PC-3 (cell line): ENCODE measurements around the gene ADGRL3. TPM values are rescaled to one million over a fixed set of nuclear protein-coding genes. Genes with fewer than 3 reads are reported as not detected.

Experiments used
- ATAC-seq: fragments of 200-7000 bp; cut with Tn5 transposase; 2 replicates; pipeline ENCODE4 v1.9.1; 2020; ENCODE audit warnings: mild to moderate bottlenecking, moderate library complexity
- BruUV-seq: library from RNA; stranded (reverse); fragments of 400-500 nt; replicated peaks from 2 replicates; lab custom pipeline; 2021; lab: Mats Ljungman, UMichigan
- CTCF ChIA-PET: fragments of 300-600 bp; sonication (Branson Sonifier 250); formaldehyde crosslinking; loops from one replicate; lab custom pipeline; 2022; ENCODE audit warnings: antibody characterized with exemption; lab: Charles Lee
- POLR2A ChIA-PET: fragments of 300-600 bp; sonication (Branson Sonifier 250); formaldehyde crosslinking; loops from one replicate; lab custom pipeline; 2022; ENCODE audit warnings: antibody characterized with exemption; ENCODE audit not compliant: unreplicated experiment; lab: Charles Lee
- DNase-seq: peaks from one replicate; pipeline ENCODE4 v3.0.0-alpha.2; 2015
- H2AFZ ChIP-seq: fragments of 300-600 bp; sonication (generic); 2 replicates; pipeline ENCODE4 v1.6.0; 2016; ENCODE audit warnings: antibody characterized with exemption, low read length
- H3F3A ChIP-seq: fragments of 300-600 bp; sonication (generic); one replicate; pipeline ENCODE4 v1.6.0; 2017; ENCODE audit warnings: antibody characterized with exemption, low read length, control low read depth, mild to moderate bottlenecking; ENCODE audit not compliant: unreplicated experiment
- H3K27ac ChIP-seq: fragments of 300-600 bp; sonication (generic); 2 replicates; pipeline ENCODE4 v1.5.1; 2016; ENCODE audit warnings: mild to moderate bottlenecking, low read length
- H3K27me3 ChIP-seq: fragments of 300-600 bp; sonication (generic); 2 replicates; pipeline ENCODE4 v1.6.1; 2016; ENCODE audit warnings: low read length, mixed read lengths
- H3K36me3 ChIP-seq: fragments of 300-600 bp; sonication (generic); 2 replicates; pipeline ENCODE4 v1.6.1; 2016; ENCODE audit warnings: low read depth, mixed run types, low read length, mixed read lengths
- H3K4me1 ChIP-seq: fragments of 300-600 bp; sonication (generic); 2 replicates; pipeline ENCODE4 v1.5.1; 2016; ENCODE audit warnings: low read length; ENCODE audit not compliant: insufficient read depth
- H3K4me2 ChIP-seq: fragments of 300-600 bp; sonication (generic); 2 replicates; pipeline ENCODE4 v1.6.0; 2016; ENCODE audit warnings: low read length
- H3K4me3 ChIP-seq: fragments of 300-600 bp; sonication (generic); 2 replicates; pipeline ENCODE4 v1.5.1; 2016; ENCODE audit warnings: mild to moderate bottlenecking, low read length, mixed read lengths
- H3K79me2 ChIP-seq: fragments of 300-600 bp; sonication (generic); 2 replicates; pipeline ENCODE4 v1.6.1; 2017; ENCODE audit warnings: low read length, mixed read lengths
- H3K9ac ChIP-seq: fragments of 300-600 bp; sonication (generic); 2 replicates; pipeline ENCODE4 v1.6.0; 2016; ENCODE audit warnings: mild to moderate bottlenecking, low read length
- H3K9me2 ChIP-seq: fragments of 300-600 bp; sonication (generic); replicated peaks from 2 replicates; pipeline ENCODE4 v1.6.1; 2016; ENCODE audit warnings: mixed run types, low read length, mixed read lengths
- H3K9me3 ChIP-seq: fragments of 300-600 bp; sonication (generic); 2 replicates; pipeline ENCODE4 v1.6.1; 2016; ENCODE audit warnings: low read length, mixed read lengths
- H4K20me1 ChIP-seq: fragments of 300-600 bp; sonication (generic); 2 replicates; pipeline ENCODE4 v1.6.1; 2016; ENCODE audit warnings: low read length, mixed read lengths
- CTCF ChIP-seq: fragments of 300-600 bp; sonication (generic); conservative IDR thresholded peaks from 2 replicates; pipeline ENCODE4 v1.5.1; 2017; ENCODE audit warnings: antibody characterized with exemption, low read depth, mild to moderate bottlenecking, low read length
- EZH2 ChIP-seq: fragments of 300-600 bp; sonication (generic); IDR thresholded peaks from one replicate; pipeline ENCODE4 v1.6.1; 2017; ENCODE audit warnings: antibody characterized with exemption, mild to moderate bottlenecking, low read length; ENCODE audit not compliant: unreplicated experiment
- EZH2phosphoT487 ChIP-seq: fragments of 300-600 bp; sonication (generic); IDR thresholded peaks from 2 replicates; pipeline ENCODE4 v1.6.1; 2018; ENCODE audit warnings: mild to moderate bottlenecking, antibody characterized with exemption, low read length, borderline replicate concordance
- intact Hi-C: fragments of 100-400 bp; cut with micrococcal nuclease; formaldehyde crosslinking; loops from 2 replicates; pipeline ENCODE4 v1.9.0; 2023
- total RNA-seq: library from RNA; depleted of rRNA; stranded (reverse); fragments of >200 nt; gene quantifications from 2 replicates; pipeline ENCODE4 v1.2.3, GENCODE V29; 2014

ADGRL3 gene
- total RNA-seq, 1 experiment from 2014 or later = 0.66 TPM

GRCh38 chr4:61605984-61606383 is 405.9 kb downstream of the ADGRL3 start:
- no peaks in the 10 kb centered on the region for H3F3A ChIP-seq
- no peak overlapping the region for H3K4me2 ChIP-seq
- no peak overlapping the region for H2AFZ ChIP-seq
- no peak overlapping the region for H3K4me3 ChIP-seq
- H3K9me3 ChIP-seq = no peaks in the 10 kb centered on the region
- no TSS peak for BruUV-seq
- no peak overlapping the region for H3K27ac ChIP-seq
- DNase-seq (no peak), ATAC-seq (no peak)
- H3K9me2 ChIP-seq = no peaks in the 10 kb centered on the region
- ChIA-PET CTCF (no interaction called here), POLR2A (no interaction called here)
- no peaks in the 10 kb centered on the region for H3K79me2 ChIP-seq
- H3K36me3 ChIP-seq = no peaks in the 10 kb centered on the region
- no peaks in the 10 kb centered on the region for H3K27me3 ChIP-seq
- TF ChIP-seq CTCF = no peak
- no peak for TF ChIP-seq EZH2
- TF ChIP-seq EZH2phosphoT487 = no peak
- intact Hi-C loops = no loop called here
- no peak overlapping the region for H3K9ac ChIP-seq
- H4K20me1 ChIP-seq = no peaks in the 10 kb centered on the region
- H3K4me1 ChIP-seq = no peaks in the 10 kb centered on the region

- Histone ChIP-seq H3K36me3 (no peaks in the 10 kb centered on the region), H4K20me1 (no peaks in the 10 kb centered on the region), H3K9ac (no peak overlapping the region), H3K27me3 (no peaks in the 10 kb centered on the region), H3K9me3 (no peaks in the 10 kb centered on the region), H3K9me2 (no peaks in the 10 kb centered on the region), H3F3A (no peaks in the 10 kb centered on the region), H3K79me2 (no peaks in the 10 kb centered on the region), H2AFZ (no peak overlapping the region), H3K4me1 (peaks cover 16% of the 10 kb centered on the region), H3K27ac (no peak overlapping the region), H3K4me3 (no peak overlapping the region), H3K4me2 (peak overlapping the region; percentile 18; the same call in 1 of the 2 replicates)
- intact Hi-C loops = no loop called here
- CTCF ChIA-PET = no interaction called here
- DNase-seq (peak; percentile 61), ATAC-seq (peak; percentile 94)
- no TSS peak for BruUV-seq
- TF ChIP-seq CTCF (no peak), EZH2phosphoT487 (no peak), EZH2 (no peak)
- POLR2A ChIA-PET = no interaction called here
Observed at GRCh38 chr4:61614231-61614630, 414.1 kb downstream of the ADGRL3 start.

GRCh38 chr4:61619528-61619927 is 419.4 kb downstream of the ADGRL3 start:
- H3K4me2 ChIP-seq = no peak overlapping the region
- DNase-seq (peak; percentile 27), ATAC-seq (peak; percentile 68; the same call in 1 of the 2 replicates)
- H2AFZ ChIP-seq = peak overlapping the region; percentile 54; the same call in 1 of the 2 replicates
- no peaks in the 10 kb centered on the region for H3F3A ChIP-seq
- H4K20me1 ChIP-seq = no peaks in the 10 kb centered on the region
- H3K79me2 ChIP-seq = no peaks in the 10 kb centered on the region
- ChIA-PET POLR2A (no interaction called here), CTCF (interaction anchor here (0.6 kb wide), 1 partner anchor 32 kb away, joined by 3 read pairs; no protein-coding TSS in a partner anchor)
- H3K9me3 ChIP-seq = no peaks in the 10 kb centered on the region
- no peak overlapping the region for H3K27ac ChIP-seq
- TF ChIP-seq EZH2 (no peak), CTCF (peak; percentile 55), EZH2phosphoT487 (no peak)
- no peak overlapping the region for H3K9ac ChIP-seq
- no peaks in the 10 kb centered on the region for H3K27me3 ChIP-seq
- H3K9me2 ChIP-seq = 0 out of 2 replicates have a peak, but pooled peaks cover 4% of the 10 kb centered on the region
- H3K36me3 ChIP-seq = no peaks in the 10 kb centered on the region
- peaks cover 3% of the 10 kb centered on the region; the same call in 1 of the 2 replicates for H3K4me1 ChIP-seq
- BruUV-seq = no TSS peak
- intact Hi-C loops = no loop called here
- H3K4me3 ChIP-seq = no peak overlapping the region
